Heart right ventricle (tissue), 16 donors: ENCODE results near the gene SND1. TPM values are rescaled to one million over a fixed set of nuclear protein-coding genes. Genes with fewer than 3 reads are reported as not detected.

Experiments
- ATAC-seq, 8 donors: fragments of 200-7000 bp; cut with Tn5 transposase; one replicate each; pipeline ENCODE4 v1.9.1; 2020; ENCODE audit warnings: mild to moderate bottlenecking in 8 of 8, moderate library complexity in 8 of 8, moderate number of reproducible peaks in 1 of 8
- DNase-seq, 2 donors: peaks; one replicate each; pipeline ENCODE4 v3.0.0-alpha.2; 2020
- H3K27ac ChIP-seq, 10 donors: fragments of 200-600 bp; sonication (generic) in 2 of 10; one replicate each; pipeline versions ENCODE4 v1.5.0 to v1.8.0; 2020 to 2022; ENCODE audit warnings: mild to moderate bottlenecking in 3 of 10
- H3K27me3 ChIP-seq, 7 donors: fragments of 200-600 bp; one replicate each; pipeline ENCODE4 v1.8.0; 2021 to 2022; ENCODE audit warnings: mild to moderate bottlenecking in 2 of 7
- H3K36me3 ChIP-seq, 9 donors: fragments of 200-600 bp; sonication (generic) in 1 of 9; one replicate each; pipeline versions ENCODE4 v1.5.0 to v1.8.0; 2020 to 2022; ENCODE audit warnings: mild to moderate bottlenecking in 2 of 9
- H3K4me1 ChIP-seq, 9 donors: fragments of 200-600 bp; sonication (generic) in 1 of 9; one replicate each; pipeline versions ENCODE4 v1.5.0 to v1.8.0; 2020 to 2022; ENCODE audit warnings: mild to moderate bottlenecking in 4 of 9
- H3K4me3 ChIP-seq, 10 donors: fragments of 200-600 bp; sonication (generic) in 2 of 10; one replicate each; pipeline versions ENCODE4 v1.5.0 to v1.8.0; 2020 to 2022; ENCODE audit warnings: mild to moderate bottlenecking in 7 of 10, moderate library complexity in 2 of 10
- H3K9me3 ChIP-seq, 11 donors: fragments of 200-600 bp in 10 of 11; sonication (generic) in 2 of 11; one replicate each; pipeline versions ENCODE4 v1.5.0 to v1.8.0; 2013 to 2022; ENCODE audit warnings: mild to moderate bottlenecking in 2 of 11, control low read depth in 1 of 11, moderate library complexity in 1 of 11
- WGBS, 2 donors: extraction: QIAGEN DNeasy Blood & Tissue Kit; methylation state at CpG; one replicate each; pipeline ENCODE4 v1.1.7; 2013; ENCODE audit warnings: inconsistent platforms in 1 of 2; 5-methylcytosine and 5-hydroxymethylcytosine counted together
- intact Hi-C, 10 donors: fragments of 100-400 bp; cut with DNase I; formaldehyde crosslinking; loops; one replicate each; pipeline versions ENCODE4 v1.11.1 to v1.14.2; 2022
- polyA plus RNA-seq, 2 donors: library from polyadenylated mRNA; stranded (reverse); fragments of 200-250 nt; gene quantifications; one replicate each; pipeline ENCODE4 v1.2.3, GENCODE V29; 2013
- total RNA-seq, 10 donors: library from RNA; stranded (reverse); fragmentation: NEBNext Ultra II Directional in 3 of 10; extraction: Animal tissue kit (Norgen Biotek cat#: 25700) in 3 of 10; gene quantifications; one replicate each; pipeline versions ENCODE4 v1.2.1 to v1.2.4, GENCODE V29; 2021 to 2023
- TF ChIP-seq, protein P1 (sequence below), 9 donors: fragments of 200-600 bp; sonication (generic) in 2 of 9; IDR thresholded peaks; one replicate each; pipeline versions ENCODE4 v1.5.0 to v1.8.0; 2021 to 2022; ENCODE audit warnings: antibody characterized with exemption in 9 of 9, mild to moderate bottlenecking in 5 of 9, moderate library complexity in 1 of 9
- donor health status: Arrhythmogenic right ventricular cardiomyopathy.
- donor health status: ischemic (EF 13 %, LVEDD 7.1; RV severe dilation, severe dysfunction).
- donor health status: healthy with polysubstance abuse.
- donor health status: DM: no; HTN: yes; CAD: no.
- donor health status: DM: no; HTN: no; CAD: no.
- donor health status: ischemic (EF 25% LVEDD 6.9; RV normal size, moderate dysfunction).
- donor health status: ischemic (EF 25% LVEDD 5.7; RV mildly dilated, moderate dysfunction).
- donor health status: healthy.
- donor health status: DM: yes; HTN: yes; CAD: no.
- donor health status: Ischemic cardiomyopathy.
- donor health status: ischemic (EF 35%, LVEDD 5.7; RV mildly dilated, moderate dysfunction).
- donor health status: nonischemic (EF 11% LVEDD 7.7; RV severe dilation, severe dysfunction).
- donor health status: DM: yes; HTN: yes; CAD: no.
- donor health status: PGD.
- donor health status: ischemic (EF 29% LVEDD 5.4; RV normal size, mild dysfunction).
- donor health status: nonischemic (EF 23%, LVEDD 6.1; RV moderate dilation, normal function).

Gene SND1
- total and polyA plus RNA-seq, 12 donors, result 39.9 to 107 (median 80.8) TPM

DNA sequence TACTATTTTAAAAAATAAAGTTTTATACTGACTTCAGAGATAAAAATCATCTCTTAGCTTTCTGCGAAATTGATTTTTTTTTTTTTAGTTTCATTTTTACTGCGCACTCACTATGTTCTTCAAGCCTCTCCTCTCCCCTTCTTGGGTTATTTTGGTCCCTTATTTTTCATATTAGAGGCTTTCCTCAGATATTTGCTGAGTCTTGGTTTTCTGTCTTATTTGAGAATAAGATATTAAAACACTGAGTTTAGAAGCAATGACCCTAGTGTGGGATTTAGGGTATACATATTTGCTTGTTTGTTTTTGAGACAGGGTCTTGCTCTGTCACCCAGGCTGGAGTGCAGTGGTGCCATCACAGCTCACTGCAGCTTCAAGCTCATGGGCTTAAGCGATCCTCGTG is 59.9 kb downstream of the SND1 start:
- Histone ChIP-seq H3K27me3 (no peaks in the 10 kb centered on the region), H3K27ac (no peak overlapping the region), H3K4me3 (no peak overlapping the region), H3K9me3 (peaks cover 0 to 15% (median 8%) of the 10 kb centered on the region in 11 donors), H3K36me3 (peaks cover 0 to 72% (median 8%) of the 10 kb centered on the region in 9 donors), H3K4me1 (peaks cover 0 to 12% (median 0%) of the 10 kb centered on the region in 9 donors)
- DNase-seq, result no peak
- no peak for ATAC-seq
- TF ChIP-seq, protein P1, sequence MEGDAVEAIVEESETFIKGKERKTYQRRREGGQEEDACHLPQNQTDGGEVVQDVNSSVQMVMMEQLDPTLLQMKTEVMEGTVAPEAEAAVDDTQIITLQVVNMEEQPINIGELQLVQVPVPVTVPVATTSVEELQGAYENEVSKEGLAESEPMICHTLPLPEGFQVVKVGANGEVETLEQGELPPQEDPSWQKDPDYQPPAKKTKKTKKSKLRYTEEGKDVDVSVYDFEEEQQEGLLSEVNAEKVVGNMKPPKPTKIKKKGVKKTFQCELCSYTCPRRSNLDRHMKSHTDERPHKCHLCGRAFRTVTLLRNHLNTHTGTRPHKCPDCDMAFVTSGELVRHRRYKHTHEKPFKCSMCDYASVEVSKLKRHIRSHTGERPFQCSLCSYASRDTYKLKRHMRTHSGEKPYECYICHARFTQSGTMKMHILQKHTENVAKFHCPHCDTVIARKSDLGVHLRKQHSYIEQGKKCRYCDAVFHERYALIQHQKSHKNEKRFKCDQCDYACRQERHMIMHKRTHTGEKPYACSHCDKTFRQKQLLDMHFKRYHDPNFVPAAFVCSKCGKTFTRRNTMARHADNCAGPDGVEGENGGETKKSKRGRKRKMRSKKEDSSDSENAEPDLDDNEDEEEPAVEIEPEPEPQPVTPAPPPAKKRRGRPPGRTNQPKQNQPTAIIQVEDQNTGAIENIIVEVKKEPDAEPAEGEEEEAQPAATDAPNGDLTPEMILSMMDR (IDR thresholded peaks at IDR 0.05), result no peak
- intact Hi-C loops, result loop anchor here in 3 of 10 donors (10.0 kb wide), 2 partner anchors 323 to 423 kb away; partner anchors contain the start of gene LRRC4 (in 2 of the 3)
- 98 to 99% methylated on average over 4 of the region's 4 CpGs for WGBS, 2 donors

DNA sequence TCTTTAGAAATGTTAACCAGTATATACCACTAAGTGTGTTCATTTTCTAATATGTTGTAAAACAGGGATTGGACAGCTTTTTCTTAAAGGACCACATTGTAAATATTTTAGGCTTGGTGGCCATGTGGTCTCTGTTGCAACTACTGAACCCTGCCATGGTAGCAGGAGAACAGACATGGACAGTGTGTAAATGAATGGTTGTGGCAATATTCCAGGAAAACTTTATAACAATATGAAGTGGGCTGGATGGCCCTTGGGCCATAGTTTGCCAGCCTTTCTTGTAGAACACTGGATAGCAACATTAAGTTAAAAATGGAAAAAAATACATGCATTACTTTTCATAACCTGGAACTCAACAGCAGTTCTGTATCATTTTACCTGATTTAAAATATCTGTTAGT is 61.0 kb downstream of the SND1 start:
- peaks cover 0 to 71% (median 8%) of the 10 kb centered on the region in 9 donors for H3K36me3 ChIP-seq
- DNase-seq (no peak), ATAC-seq (no peak)
- peaks cover 0 to 15% (median 8%) of the 10 kb centered on the region in 11 donors for H3K9me3 ChIP-seq
- intact Hi-C loops, result loop anchor here in 3 of 10 donors (10.0 kb wide), 2 partner anchors 322 to 422 kb away; partner anchors contain the start of gene LRRC4 (in 2 of the 3)
- peaks cover 0 to 7% (median 0%) of the 10 kb centered on the region in 9 donors for H3K4me1 ChIP-seq
- no peaks in the 10 kb centered on the region for H3K27me3 ChIP-seq
- TF ChIP-seq, protein P1 (IDR thresholded peaks at IDR 0.05), result no peak
- no peak overlapping the region for H3K4me3 ChIP-seq
- H3K27ac ChIP-seq, result no peak overlapping the region

DNA sequence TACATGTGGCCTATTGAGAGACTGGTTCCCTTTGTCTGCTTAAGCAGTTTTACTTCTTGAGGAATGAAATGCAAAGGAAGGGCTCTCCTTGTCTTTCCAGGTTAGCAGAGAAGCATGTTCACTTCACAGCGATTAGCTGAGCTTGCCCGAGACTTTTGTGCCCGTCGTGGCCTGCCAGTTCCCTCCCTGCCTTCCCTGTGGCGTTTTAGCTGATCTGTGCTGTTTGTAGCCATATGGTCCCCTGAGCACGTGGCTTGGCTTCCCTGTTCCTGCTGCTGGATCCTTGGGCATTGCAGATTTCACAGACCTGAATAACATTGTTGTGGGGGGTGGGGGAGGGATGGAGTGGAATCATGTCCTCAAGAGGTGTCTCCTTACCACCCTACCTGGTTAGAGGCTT is 61.8 kb downstream of the SND1 start:
- ATAC-seq, result no peak
- no peaks in the 10 kb centered on the region for H3K27me3 ChIP-seq
- H3K9me3 ChIP-seq, result peaks cover 0 to 15% (median 8%) of the 10 kb centered on the region in 11 donors
- peaks cover 0 to 6% (median 0%) of the 10 kb centered on the region in 9 donors for H3K4me1 ChIP-seq
- intact Hi-C loops, result loop anchor here in 3 of 10 donors (10.0 kb wide), 2 partner anchors 321 to 421 kb away; partner anchors contain the start of gene LRRC4 (in 2 of the 3)
- no peak overlapping the region for H3K27ac ChIP-seq
- H3K4me3 ChIP-seq, result no peak overlapping the region
- TF ChIP-seq, protein P1 (IDR thresholded peaks at IDR 0.05), result no peak
- 86 to 91% methylated on average over 6 of the region's 6 CpGs for WGBS, 2 donors
- DNase-seq, result no peak
- peaks cover 0 to 71% (median 12%) of the 10 kb centered on the region in 9 donors for H3K36me3 ChIP-seq

DNA sequence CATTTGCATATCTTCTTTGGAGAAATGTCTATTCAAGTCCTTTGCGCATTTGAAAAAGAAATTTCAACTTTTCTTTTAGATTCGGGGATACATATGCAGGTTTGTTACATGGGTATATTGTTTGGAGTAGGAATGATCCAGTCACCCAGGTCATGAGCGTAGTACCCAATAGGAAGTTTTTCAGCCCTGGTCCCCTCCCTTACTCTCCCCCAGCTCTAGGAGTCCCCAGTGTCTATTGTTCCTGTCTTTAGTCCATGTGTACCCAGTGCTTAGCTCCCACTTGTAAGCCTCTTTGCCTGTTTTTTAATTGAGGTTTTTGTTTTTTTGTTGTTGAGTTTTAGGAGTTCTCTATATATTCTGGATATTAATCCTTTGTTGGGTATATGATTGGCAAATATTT is 63.3 kb downstream of the SND1 start:
- peaks cover 0 to 15% (median 8%) of the 10 kb centered on the region in 11 donors for H3K9me3 ChIP-seq
- no peaks in the 10 kb centered on the region for H3K27me3 ChIP-seq
- DNase-seq (no peak), ATAC-seq (no peak)
- H3K4me3 ChIP-seq, result no peak overlapping the region
- intact Hi-C loops, result loop anchor here in 3 of 10 donors (10.0 kb wide), 2 partner anchors 320 to 420 kb away; partner anchors contain the start of gene LRRC4 (in 2 of the 3)
- no peak overlapping the region for H3K27ac ChIP-seq
- 77 to 97% methylated on average over 3 of the region's 3 CpGs for WGBS, 2 donors
- TF ChIP-seq, protein P1 (IDR thresholded peaks at IDR 0.05), result no peak
- H3K36me3 ChIP-seq, result peaks cover 0 to 63% (median 13%) of the 10 kb centered on the region in 9 donors
- peaks cover 0 to 6% (median 0%) of the 10 kb centered on the region in 9 donors for H3K4me1 ChIP-seq
